ENCODE measurements around the gene SLC22A23.
"Not testable (repeated sequence)": the region's sequence is repeated elsewhere in the genome, so short reads cannot be mapped to it uniquely, and the experiment has no call there.

Gene SLC22A23

GRCh38 chr6:3382326-3383279 lies 74.2 kb downstream of the SLC22A23 start:
- Histone ChIP-seq H3K9me3 (ENCODE audit: control insufficient read depth, insufficient read depth, low read length) (no peaks in the 10 kb centered on the region), H3K4me3 (ENCODE audit: low read depth, low read length) (no peak overlapping the region), H3K36me3 (ENCODE audit: control insufficient read depth, insufficient read depth, low read length) (no peaks in the 10 kb centered on the region), H3K27me3 (ENCODE audit: control insufficient read depth, insufficient read depth, low read length) (no peaks in the 10 kb centered on the region), H3K4me1 (ENCODE audit: control insufficient read depth, insufficient read depth, low read length) (no peaks in the 10 kb centered on the region), H3K9ac (ENCODE audit: low read depth, low read length) (no peak overlapping the region)

DNA sequence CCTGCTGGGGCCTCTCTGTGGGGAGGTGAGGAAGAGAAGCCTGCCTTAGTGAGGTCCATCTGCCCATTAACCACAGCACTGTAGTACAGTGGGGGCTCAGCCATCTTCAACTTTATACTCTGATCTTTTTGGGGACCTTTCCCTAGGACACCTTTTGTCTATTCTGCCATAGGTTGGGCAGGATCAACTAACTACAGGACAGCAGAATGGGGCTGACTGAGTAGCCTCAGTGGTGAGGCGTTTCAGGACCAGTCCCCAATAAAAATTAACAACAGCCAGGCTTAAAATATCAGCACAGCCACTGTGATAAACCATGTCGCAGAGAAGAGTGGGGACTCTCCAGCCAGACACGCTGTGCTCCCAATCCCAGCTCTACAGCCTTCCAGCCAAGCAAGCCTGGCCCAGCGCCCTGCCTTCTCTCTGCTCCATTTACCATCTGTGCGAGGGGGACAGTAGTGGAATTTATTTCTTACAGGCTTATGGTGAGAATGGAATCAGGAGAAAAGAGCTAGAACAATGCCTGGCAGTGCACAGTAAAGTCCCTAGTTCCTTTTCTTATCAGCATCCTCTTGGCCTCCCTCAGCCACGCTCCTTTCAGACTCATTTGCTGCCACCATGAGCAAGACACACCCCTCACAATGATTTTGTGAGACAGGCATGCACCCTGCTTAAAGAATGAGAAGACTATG lies 75.5 kb downstream of the SLC22A23 start:
- Histone ChIP-seq H3K27me3 (ENCODE audit: control insufficient read depth, insufficient read depth, low read length) (no peaks in the 10 kb centered on the region), H3K9me3 (ENCODE audit: control insufficient read depth, insufficient read depth, low read length) (no peaks in the 10 kb centered on the region), H3K9ac (ENCODE audit: low read depth, low read length) (no peak overlapping the region), H3K4me3 (ENCODE audit: low read depth, low read length) (no peak overlapping the region), H3K4me1 (ENCODE audit: control insufficient read depth, insufficient read depth, low read length) (no peaks in the 10 kb centered on the region), H3K36me3 (ENCODE audit: control insufficient read depth, insufficient read depth, low read length) (no peaks in the 10 kb centered on the region)

DNA sequence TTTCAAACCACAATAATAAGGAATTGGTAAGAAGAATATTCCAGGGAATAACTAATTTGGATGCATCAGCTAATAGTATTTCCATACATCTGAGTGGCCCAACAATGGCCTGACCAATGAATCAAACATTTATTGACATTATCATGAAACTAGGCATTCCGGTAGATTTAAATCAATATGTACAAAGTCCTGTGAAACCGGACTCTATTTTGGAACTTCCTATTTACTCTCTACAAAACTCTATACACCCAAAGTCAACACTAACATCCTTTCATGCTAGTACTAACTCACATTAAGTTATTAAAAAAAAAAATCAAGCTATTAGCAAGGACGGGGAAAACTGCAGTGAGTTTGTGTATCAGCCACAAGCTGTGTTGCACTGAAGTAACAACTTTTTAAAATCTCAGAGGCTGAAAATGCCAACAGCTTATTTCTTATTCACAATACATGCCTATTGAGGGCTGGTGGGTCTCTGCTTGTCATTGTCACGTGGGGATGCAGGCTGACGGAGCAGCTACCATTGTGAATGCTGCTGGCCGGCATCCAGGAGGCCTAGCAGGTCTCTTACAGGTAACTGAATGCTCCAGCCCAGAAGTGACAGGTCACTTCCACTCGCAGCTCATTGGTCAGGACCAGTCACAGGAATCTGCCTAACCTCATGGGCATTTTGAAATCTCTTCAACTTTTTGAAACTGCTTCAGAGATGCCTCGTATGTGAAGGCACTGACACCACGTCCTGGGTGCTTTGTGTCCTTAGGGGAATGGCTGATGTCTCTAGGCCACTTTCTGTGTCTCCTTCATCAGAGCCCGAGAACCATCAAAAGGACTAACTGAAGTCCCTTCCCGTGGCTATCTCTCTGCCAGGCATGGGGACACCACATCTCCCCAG lies 76.3 kb downstream of the SLC22A23 start:
- Histone ChIP-seq H3K9ac (ENCODE audit: low read depth, low read length) (no peak overlapping the region), H3K4me1 (ENCODE audit: control insufficient read depth, insufficient read depth, low read length) (no peaks in the 10 kb centered on the region), H3K4me3 (ENCODE audit: low read depth, low read length) (no peak overlapping the region), H3K9me3 (ENCODE audit: control insufficient read depth, insufficient read depth, low read length) (no peaks in the 10 kb centered on the region), H3K36me3 (ENCODE audit: control insufficient read depth, insufficient read depth, low read length) (no peaks in the 10 kb centered on the region), H3K27me3 (ENCODE audit: control insufficient read depth, insufficient read depth, low read length) (no peaks in the 10 kb centered on the region)

- H3K9ac ChIP-seq (ENCODE audit: low read depth, low read length): no peak overlapping the region
- H3K4me1 ChIP-seq (ENCODE audit: control insufficient read depth, insufficient read depth, low read length): no peaks in the 10 kb centered on the region
- H3K27me3 ChIP-seq (ENCODE audit: control insufficient read depth, insufficient read depth, low read length): no peaks in the 10 kb centered on the region
- no peaks in the 10 kb centered on the region for H3K9me3 ChIP-seq (ENCODE audit: control insufficient read depth, insufficient read depth, low read length)
- no peaks in the 10 kb centered on the region for H3K36me3 ChIP-seq (ENCODE audit: control insufficient read depth, insufficient read depth, low read length)
- H3K4me3 ChIP-seq (ENCODE audit: low read depth, low read length): no peak overlapping the region
Observed at GRCh38 chr6:3379482-3380060, 77.3 kb downstream of the SLC22A23 start.

DNA sequence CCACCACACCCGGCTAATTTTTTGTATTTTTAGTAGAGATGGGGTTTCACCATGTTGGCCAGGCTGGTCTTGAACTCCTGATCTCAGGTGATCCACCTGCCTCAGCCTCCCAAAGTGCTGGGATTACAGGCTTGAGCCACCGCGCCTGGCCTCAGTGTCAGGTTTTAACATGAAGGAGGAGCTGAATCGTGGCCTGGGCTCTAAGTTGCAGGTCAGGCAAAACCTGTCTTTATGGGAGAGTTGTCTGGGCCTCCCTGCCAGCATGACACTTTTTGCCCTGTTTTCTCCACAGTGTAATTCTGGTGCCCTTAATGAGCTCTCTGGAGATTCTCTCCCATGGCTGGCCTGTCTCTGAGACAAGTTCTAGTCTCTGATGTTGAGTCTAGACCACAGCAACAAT lies 78.0 kb downstream of the SLC22A23 start:
- not testable (repeated sequence) for H3K4me1 ChIP-seq (ENCODE audit: control insufficient read depth, insufficient read depth, low read length); H3K9me3 ChIP-seq (ENCODE audit: control insufficient read depth, insufficient read depth, low read length); H3K9ac ChIP-seq (ENCODE audit: low read depth, low read length); H3K36me3 ChIP-seq (ENCODE audit: control insufficient read depth, insufficient read depth, low read length); H3K4me3 ChIP-seq (ENCODE audit: low read depth, low read length); H3K27me3 ChIP-seq (ENCODE audit: control insufficient read depth, insufficient read depth, low read length)

DNA sequence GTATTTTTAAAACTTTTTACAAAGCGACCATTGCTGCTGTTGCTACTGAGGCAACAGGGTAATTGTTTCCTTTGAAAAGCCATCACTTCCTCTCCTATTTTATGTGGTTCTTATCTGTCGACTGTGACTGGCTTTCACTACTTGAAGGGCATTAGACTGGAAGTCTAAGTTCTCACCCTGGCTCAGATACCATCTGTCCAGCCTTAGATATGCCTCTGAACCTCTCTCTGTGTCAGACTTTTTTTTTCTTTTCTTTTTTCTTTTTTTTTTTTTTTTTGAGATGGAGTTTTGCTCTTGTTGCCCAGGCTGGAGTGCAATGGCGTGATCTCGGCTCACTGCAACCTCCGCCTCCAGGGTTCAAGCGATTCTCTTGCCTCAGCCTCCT lies 78.5 kb downstream of the SLC22A23 start:
- H3K27me3 ChIP-seq (ENCODE audit: control insufficient read depth, insufficient read depth, low read length); H3K9me3 ChIP-seq (ENCODE audit: control insufficient read depth, insufficient read depth, low read length); H3K4me1 ChIP-seq (ENCODE audit: control insufficient read depth, insufficient read depth, low read length); H3K9ac ChIP-seq (ENCODE audit: low read depth, low read length); H3K4me3 ChIP-seq (ENCODE audit: low read depth, low read length); H3K36me3 ChIP-seq (ENCODE audit: control insufficient read depth, insufficient read depth, low read length): not testable (repeated sequence)

GRCh38 chr6:3377536-3378397 lies 79.1 kb downstream of the SLC22A23 start:
- Histone ChIP-seq H3K36me3 (ENCODE audit: control insufficient read depth, insufficient read depth, low read length) (no peaks in the 10 kb centered on the region), H3K4me3 (ENCODE audit: low read depth, low read length) (no peak overlapping the region), H3K9me3 (ENCODE audit: control insufficient read depth, insufficient read depth, low read length) (no peaks in the 10 kb centered on the region), H3K4me1 (ENCODE audit: control insufficient read depth, insufficient read depth, low read length) (no peaks in the 10 kb centered on the region), H3K9ac (ENCODE audit: low read depth, low read length) (no peak overlapping the region), H3K27me3 (ENCODE audit: control insufficient read depth, insufficient read depth, low read length) (no peaks in the 10 kb centered on the region)

- no peak overlapping the region for H3K4me3 ChIP-seq (ENCODE audit: low read depth, low read length)
- no peaks in the 10 kb centered on the region for H3K27me3 ChIP-seq (ENCODE audit: control insufficient read depth, insufficient read depth, low read length)
- no peaks in the 10 kb centered on the region for H3K36me3 ChIP-seq (ENCODE audit: control insufficient read depth, insufficient read depth, low read length)
- H3K4me1 ChIP-seq (ENCODE audit: control insufficient read depth, insufficient read depth, low read length): no peaks in the 10 kb centered on the region
- H3K9ac ChIP-seq (ENCODE audit: low read depth, low read length): no peak overlapping the region
- H3K9me3 ChIP-seq (ENCODE audit: control insufficient read depth, insufficient read depth, low read length): no peaks in the 10 kb centered on the region
Observed at GRCh38 chr6:3376893-3377535, 79.8 kb downstream of the SLC22A23 start.

DNA sequence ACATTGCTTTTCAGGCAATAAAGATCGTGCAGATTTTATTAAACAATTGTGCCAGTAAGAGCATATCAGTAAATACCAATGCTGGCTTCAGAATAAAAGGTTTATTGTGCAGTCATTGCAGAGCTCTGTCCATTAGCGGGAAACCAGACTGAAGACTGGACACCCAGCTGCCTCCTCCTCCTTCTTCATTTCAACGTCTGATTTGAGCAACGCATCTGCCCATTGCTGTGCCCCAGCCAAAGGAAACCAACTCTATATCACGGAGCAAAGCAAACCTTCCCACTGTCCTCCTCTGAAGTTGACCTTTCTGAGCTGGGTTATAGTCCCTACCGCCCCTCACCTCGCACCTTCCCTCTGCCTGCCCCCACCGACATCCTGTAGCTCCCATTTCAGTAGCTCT lies 80.8 kb downstream of the SLC22A23 start:
- Histone ChIP-seq H3K4me3 (ENCODE audit: low read depth, low read length) (no peak overlapping the region), H3K9me3 (ENCODE audit: control insufficient read depth, insufficient read depth, low read length) (no peaks in the 10 kb centered on the region), H3K36me3 (ENCODE audit: control insufficient read depth, insufficient read depth, low read length) (no peaks in the 10 kb centered on the region), H3K27me3 (ENCODE audit: control insufficient read depth, insufficient read depth, low read length) (no peaks in the 10 kb centered on the region), H3K9ac (ENCODE audit: low read depth, low read length) (no peak overlapping the region), H3K4me1 (ENCODE audit: control insufficient read depth, insufficient read depth, low read length) (no peaks in the 10 kb centered on the region)

DNA sequence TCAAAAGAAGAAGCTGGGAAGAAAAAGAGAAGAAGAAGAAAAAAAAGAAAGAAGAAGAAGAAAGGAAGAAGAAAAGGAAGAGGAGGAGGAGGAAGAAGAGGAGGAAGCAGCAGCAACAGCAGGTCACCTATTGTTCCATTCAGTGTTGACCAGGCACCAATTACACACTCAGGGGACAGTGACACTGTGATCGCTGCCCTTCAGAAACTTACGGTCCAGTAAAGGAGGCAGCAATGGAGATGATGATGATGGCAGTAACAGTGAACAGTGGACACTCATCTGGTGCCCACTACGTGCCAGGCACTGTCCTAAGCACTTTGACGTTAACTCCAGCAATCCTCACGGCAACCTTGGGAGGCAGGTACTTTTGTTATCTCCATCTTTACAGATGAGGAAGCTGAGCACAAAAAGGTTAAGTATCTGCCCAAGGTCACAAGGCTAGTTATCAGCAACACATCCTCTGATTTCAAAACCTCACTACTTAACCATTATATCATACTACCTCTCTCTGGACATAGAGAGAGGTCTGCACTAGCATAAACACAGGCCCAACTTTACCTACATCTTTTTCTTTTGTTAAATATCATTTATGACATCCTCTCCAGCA lies 83.2 kb downstream of the SLC22A23 start:
- Histone ChIP-seq H3K27me3 (ENCODE audit: control insufficient read depth, insufficient read depth, low read length) (no peaks in the 10 kb centered on the region), H3K4me1 (ENCODE audit: control insufficient read depth, insufficient read depth, low read length) (no peaks in the 10 kb centered on the region), H3K36me3 (ENCODE audit: control insufficient read depth, insufficient read depth, low read length) (no peaks in the 10 kb centered on the region), H3K9ac (ENCODE audit: low read depth, low read length) (no peak overlapping the region), H3K9me3 (ENCODE audit: control insufficient read depth, insufficient read depth, low read length) (no peaks in the 10 kb centered on the region), H3K4me3 (ENCODE audit: low read depth, low read length) (no peak overlapping the region)
